ENCODE measurements around the gene ZNF653. TPM values are rescaled to one million over a fixed set of nuclear protein-coding genes. Genes with fewer than 3 reads are reported as not detected.

The ZNF653 gene
- total and polyA plus RNA-seq, 9 of the 15 experiments (the other 6 are each of a cell fraction or from before 2014, with no cell fraction given) = 1.6 to 8.0 (median 4.2) TPM; not detected in 2

DNA sequence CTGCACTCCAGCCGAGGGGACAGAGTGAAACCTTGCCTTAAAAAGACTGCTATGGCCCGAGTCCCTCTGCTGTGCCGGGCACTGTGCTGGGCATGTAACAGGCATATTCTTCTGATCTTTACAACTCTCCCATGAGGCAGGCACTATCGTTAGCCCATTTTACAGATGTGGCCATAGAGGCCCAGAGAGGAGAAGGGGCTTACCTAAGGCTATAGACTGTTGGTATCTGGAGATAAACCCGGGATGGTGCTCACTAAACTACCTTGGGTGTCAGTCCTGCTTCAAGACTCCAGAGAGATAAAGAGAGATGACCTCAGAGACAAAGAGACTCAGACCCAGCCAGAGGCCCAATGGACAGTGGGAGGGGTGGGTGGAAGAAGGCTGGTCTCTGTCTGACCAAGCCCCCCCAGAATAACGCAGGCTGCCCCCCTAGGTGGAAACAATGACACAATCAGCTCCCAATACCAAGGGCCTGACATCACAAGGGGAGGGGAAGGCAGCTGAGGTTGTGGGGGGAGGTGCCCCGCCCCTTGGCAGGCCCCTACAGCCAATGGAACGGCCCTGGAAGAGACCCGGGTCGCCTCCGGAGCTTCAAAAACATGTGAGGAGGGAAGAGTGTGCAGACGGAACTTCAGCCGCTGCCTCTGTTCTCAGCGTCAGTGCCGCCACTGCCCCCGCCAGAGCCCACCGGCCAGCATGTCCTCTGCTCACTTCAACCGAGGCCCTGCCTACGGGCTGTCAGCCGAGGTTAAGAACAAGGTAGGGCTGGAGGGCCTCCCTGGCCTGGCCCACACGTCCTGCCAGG lies 32.8 kb upstream of the ZNF653 start, which contains the start of gene CNN1:
TSS of gene CNN1 (plus strand) at position 620 of the 805 bp plus-strand sequence. CDS start at position 697, 77 bp downstream.
- Histone ChIP-seq H3K4me2 (ENCODE audit: insufficient read depth, low read length) (peak within 1 kb of the TSS; percentile 70), H3K79me2 (ENCODE audit: control insufficient read depth, insufficient read depth, low read length) (no peaks in the 10 kb centered on the region), H4K20me1 (replicated peaks; ENCODE audit: control insufficient read depth, insufficient read depth, low read length) (no peaks in the 10 kb centered on the region), H3K27ac (ENCODE audit: extremely low read depth, low read depth, low read length) (peak within 1 kb of the TSS; percentile 36), H3K4me3 (peak within 1 kb of the TSS; percentile 31; the same call in 1 of the 2 replicates), H3K9me1 (ENCODE audit: control insufficient read depth, insufficient read depth, low read length) (no peaks in the 10 kb centered on the region), H3K36me3 (ENCODE audit: control insufficient read depth, insufficient read depth, low read length) (no peaks in the 10 kb centered on the region), H2AFZ (ENCODE audit: low read depth, low read length) (peak within 1 kb of the TSS; percentile 66), H3K27me3 (ENCODE audit: control insufficient read depth in 2 of 2, insufficient read depth in 2 of 2, low read length in 2 of 2) (no peaks in the 10 kb centered on the region), H3K9ac (ENCODE audit: insufficient read depth in 1 of 2, low read depth in 2 of 2, low read length in 2 of 2) (peak within 1 kb of the TSS; percentile 48 to 88), H3K9me3 (replicated peaks; ENCODE audit: control insufficient read depth, insufficient read depth, low read depth, low read length) (no peaks in the 10 kb centered on the region), H3K4me1 (replicated peaks in 1 of 2; ENCODE audit: control insufficient read depth in 2 of 2, insufficient read depth in 2 of 2, low read length in 2 of 2) (peaks cover 30 to 49% of the 10 kb centered on the region in 2 experiments; a peak in 4 of 5 replicates)
- intact Hi-C loops (cut with micrococcal nuclease) (loop anchor here (5.0 kb wide), 1 partner anchor 41 kb away; no protein-coding TSS in a partner anchor), in situ Hi-C loops (cut with MboI) (no loop called here)
- DNase-seq (ENCODE audit: extremely low read depth in 1 of 4, low spot score in 3 of 4) (peak; percentile 78 to 83 (median 80)), ATAC-seq (peak; percentile 64), FAIRE-seq (no peak)
- CTCF ChIA-PET (ENCODE audit: low intra/inter-chr PET ratio) = no interaction called here
- POLR2A ChIA-PET = interaction anchor here (0.6 to 1.2 kb wide), 7 partner anchors 9 to 1123 kb away, joined by 3 to 7 read pairs (median 3); partner anchors contain the start of genes ECSIT and ELOF1
- BruUV-seq (replicated peaks) = no TSS peak
- WGBS (ENCODE audit: insufficient coverage, low coverage, missing lambda C conversion rate) = 27% methylated on average over 20 of the region's 21 CpGs
- peak; percentile 65; the same call in 1 of the 2 replicates for TF ChIP-seq CEBPG (CRISPR knock-in tag; IDR thresholded peaks at IDR 0.05)
- TF ChIP-seq CEBPG (tag; conservative IDR thresholded peaks at IDR 0.05 in 1 of 2, IDR thresholded peaks at IDR 0.05 in 1 of 2) = no peak
- TF ChIP-seq, protein P1, sequence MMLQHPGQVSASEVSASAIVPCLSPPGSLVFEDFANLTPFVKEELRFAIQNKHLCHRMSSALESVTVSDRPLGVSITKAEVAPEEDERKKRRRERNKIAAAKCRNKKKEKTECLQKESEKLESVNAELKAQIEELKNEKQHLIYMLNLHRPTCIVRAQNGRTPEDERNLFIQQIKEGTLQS (IDR thresholded peaks at IDR 0.05) = peak; percentile 85
- TF ChIP-seq, protein P1 (CRISPR knock-in tag; conservative IDR thresholded peaks at IDR 0.05) = no peak
- peak; percentile 99 for TF ChIP-seq RBM25 (IDR thresholded peaks at IDR 0.05; ENCODE audit: low read depth, low read length, severe bottlenecking)
- TF ChIP-seq, protein P2, sequence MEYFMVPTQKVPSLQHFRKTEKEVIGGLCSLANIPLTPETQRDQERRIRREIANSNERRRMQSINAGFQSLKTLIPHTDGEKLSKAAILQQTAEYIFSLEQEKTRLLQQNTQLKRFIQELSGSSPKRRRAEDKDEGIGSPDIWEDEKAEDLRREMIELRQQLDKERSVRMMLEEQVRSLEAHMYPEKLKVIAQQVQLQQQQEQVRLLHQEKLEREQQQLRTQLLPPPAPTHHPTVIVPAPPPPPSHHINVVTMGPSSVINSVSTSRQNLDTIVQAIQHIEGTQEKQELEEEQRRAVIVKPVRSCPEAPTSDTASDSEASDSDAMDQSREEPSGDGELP (CRISPR knock-in tag; IDR thresholded peaks at IDR 0.05; ENCODE audit: borderline replicate concordance) = peak; percentile 84
- TF ChIP-seq KDM5B (IDR thresholded peaks at IDR 0.05; ENCODE audit: insufficient replicate concordance, low read depth, low read length) = peak; percentile 82
- TF ChIP-seq, protein P3, sequence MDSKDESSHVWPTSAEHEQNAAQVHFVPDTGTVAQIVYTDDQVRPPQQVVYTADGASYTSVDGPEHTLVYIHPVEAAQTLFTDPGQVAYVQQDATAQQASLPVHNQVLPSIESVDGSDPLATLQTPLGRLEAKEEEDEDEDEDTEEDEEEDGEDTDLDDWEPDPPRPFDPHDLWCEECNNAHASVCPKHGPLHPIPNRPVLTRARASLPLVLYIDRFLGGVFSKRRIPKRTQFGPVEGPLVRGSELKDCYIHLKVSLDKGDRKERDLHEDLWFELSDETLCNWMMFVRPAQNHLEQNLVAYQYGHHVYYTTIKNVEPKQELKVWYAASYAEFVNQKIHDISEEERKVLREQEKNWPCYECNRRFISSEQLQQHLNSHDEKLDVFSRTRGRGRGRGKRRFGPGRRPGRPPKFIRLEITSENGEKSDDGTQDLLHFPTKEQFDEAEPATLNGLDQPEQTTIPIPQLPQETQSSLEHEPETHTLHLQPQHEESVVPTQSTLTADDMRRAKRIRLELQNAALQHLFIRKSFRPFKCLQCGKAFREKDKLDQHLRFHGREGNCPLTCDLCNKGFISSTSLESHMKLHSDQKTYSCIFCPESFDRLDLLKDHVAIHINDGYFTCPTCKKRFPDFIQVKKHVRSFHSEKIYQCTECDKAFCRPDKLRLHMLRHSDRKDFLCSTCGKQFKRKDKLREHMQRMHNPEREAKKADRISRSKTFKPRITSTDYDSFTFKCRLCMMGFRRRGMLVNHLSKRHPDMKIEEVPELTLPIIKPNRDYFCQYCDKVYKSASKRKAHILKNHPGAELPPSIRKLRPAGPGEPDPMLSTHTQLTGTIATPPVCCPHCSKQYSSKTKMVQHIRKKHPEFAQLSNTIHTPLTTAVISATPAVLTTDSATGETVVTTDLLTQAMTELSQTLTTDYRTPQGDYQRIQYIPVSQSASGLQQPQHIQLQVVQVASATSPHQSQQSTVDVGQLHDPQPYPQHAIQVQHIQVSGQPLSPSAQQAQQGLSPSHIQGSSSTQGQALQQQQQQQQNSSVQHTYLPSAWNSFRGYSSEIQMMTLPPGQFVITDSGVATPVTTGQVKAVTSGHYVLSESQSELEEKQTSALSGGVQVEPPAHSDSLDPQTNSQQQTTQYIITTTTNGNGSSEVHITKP (IDR thresholded peaks at IDR 0.05; ENCODE audit: partially characterized antibody) = peak; percentile 97
- TF ChIP-seq CBX1 (IDR thresholded peaks at IDR 0.05; ENCODE audit: low read depth) = peak; percentile 63; the same call in 1 of the 2 replicates
- peak; percentile 82; the same call in 1 of the 2 replicates for TF ChIP-seq ZBTB7A (IDR thresholded peaks at IDR 0.05; ENCODE audit: borderline replicate concordance, control insufficient read depth, low read depth, low read length)
- TF ChIP-seq HDAC2 (IDR thresholded peaks at IDR 0.05) = peak; percentile 92
- no peak; the same call in 1 of the 2 replicates for TF ChIP-seq ZNF24 (IDR thresholded peaks at IDR 0.05)
- no peak for TF ChIP-seq ZFP1 (CRISPR knock-in tag; IDR thresholded peaks at IDR 0.05)
- peak; percentile 90; the same call in 1 of the 2 replicates for TF ChIP-seq SMARCA5 (IDR thresholded peaks at IDR 0.05)
- TF ChIP-seq, protein P4, sequence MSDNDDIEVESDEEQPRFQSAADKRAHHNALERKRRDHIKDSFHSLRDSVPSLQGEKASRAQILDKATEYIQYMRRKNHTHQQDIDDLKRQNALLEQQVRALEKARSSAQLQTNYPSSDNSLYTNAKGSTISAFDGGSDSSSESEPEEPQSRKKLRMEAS (CRISPR knock-in tag; IDR thresholded peaks at IDR 0.05) = peak; percentile 67; the same call in 1 of the 2 replicates

Data from K562 (cell line).